ENCODE data around the gene CHRND.

Gene CHRND

GRCh38 chr2:232577841-232578240, 51.9 kb downstream of the CHRND start:
- Histone ChIP-seq H3K27ac (no peak overlapping the region), H3K36me3 (ENCODE audit: insufficient read depth) (no peaks in the 10 kb centered on the region), H3K9ac (no peak overlapping the region), H3K4me2 (no peak overlapping the region), H3K4me1 (ENCODE audit: low read depth, poor library complexity, severe bottlenecking) (no peaks in the 10 kb centered on the region), H3K79me2 (ENCODE audit: insufficient read depth, low read depth) (no peaks in the 10 kb centered on the region), H3K27me3 (ENCODE audit: insufficient read depth, low read depth) (no peaks in the 10 kb centered on the region), H2AFZ (ENCODE audit: low read depth) (no peak overlapping the region), H4K20me1 (ENCODE audit: insufficient read depth) (no peaks in the 10 kb centered on the region), H3K4me3 (IDR thresholded peaks at IDR 0.05; ENCODE audit: insufficient read depth, low read depth, low read length) (no peak overlapping the region)
- no peak for TF ChIP-seq CTCF (conservative IDR thresholded peaks at IDR 0.05; ENCODE audit: low read depth, low read length)

DNA sequence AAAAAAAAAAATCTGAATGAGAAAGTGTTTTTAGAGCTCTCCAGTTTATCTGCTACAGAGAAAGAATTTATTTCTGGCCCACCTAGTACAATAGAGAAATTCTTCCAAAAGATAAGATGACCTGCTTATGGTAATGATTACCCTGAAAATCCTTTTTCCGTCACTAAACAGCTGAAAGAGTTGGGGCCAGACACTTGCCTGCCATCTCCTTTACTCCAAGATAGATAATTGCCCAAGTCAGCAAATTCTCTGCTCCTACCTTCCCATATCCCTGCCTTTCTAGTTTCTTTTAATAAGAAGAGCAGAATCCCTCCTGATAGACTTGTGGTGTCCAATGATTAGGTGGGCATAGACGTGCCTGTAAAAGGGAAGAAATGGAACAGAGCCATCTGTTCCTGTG, 52.7 kb downstream of the CHRND start:
- Histone ChIP-seq H3K4me3 (IDR thresholded peaks at IDR 0.05; ENCODE audit: insufficient read depth, low read depth, low read length) (no peak overlapping the region), H2AFZ (ENCODE audit: low read depth) (no peak overlapping the region), H3K4me2 (no peak overlapping the region), H4K20me1 (ENCODE audit: insufficient read depth) (no peaks in the 10 kb centered on the region), H3K79me2 (ENCODE audit: insufficient read depth, low read depth) (no peaks in the 10 kb centered on the region), H3K36me3 (ENCODE audit: insufficient read depth) (no peaks in the 10 kb centered on the region), H3K9ac (no peak overlapping the region), H3K27ac (no peak overlapping the region), H3K27me3 (ENCODE audit: insufficient read depth, low read depth) (no peaks in the 10 kb centered on the region), H3K4me1 (ENCODE audit: low read depth, poor library complexity, severe bottlenecking) (no peaks in the 10 kb centered on the region)
- no peak for TF ChIP-seq CTCF (conservative IDR thresholded peaks at IDR 0.05; ENCODE audit: low read depth, low read length)

DNA sequence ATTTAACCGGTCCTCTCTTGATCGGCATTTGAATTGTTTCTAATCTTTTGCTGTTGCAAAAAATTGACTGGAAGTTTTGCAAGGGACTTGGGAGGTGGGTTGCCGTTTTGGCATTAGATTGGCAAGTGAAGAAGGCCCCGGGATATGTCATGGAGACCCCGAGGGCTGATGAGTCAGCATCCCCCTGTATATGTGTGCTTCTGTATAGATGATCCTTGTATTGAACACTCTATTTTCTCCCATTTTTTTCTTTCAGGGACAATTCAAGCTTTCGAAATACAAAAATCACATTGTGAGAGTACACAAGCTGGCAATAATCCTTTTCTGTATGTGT, 54.7 kb downstream of the CHRND start:
- Histone ChIP-seq H3K4me2 (no peak overlapping the region), H3K9ac (no peak overlapping the region), H2AFZ (ENCODE audit: low read depth) (no peak overlapping the region), H3K4me1 (ENCODE audit: low read depth, poor library complexity, severe bottlenecking) (no peaks in the 10 kb centered on the region), H3K27me3 (ENCODE audit: insufficient read depth, low read depth) (no peaks in the 10 kb centered on the region), H3K79me2 (ENCODE audit: insufficient read depth, low read depth) (no peaks in the 10 kb centered on the region), H3K36me3 (ENCODE audit: insufficient read depth) (no peaks in the 10 kb centered on the region), H3K27ac (no peak overlapping the region), H3K4me3 (IDR thresholded peaks at IDR 0.05; ENCODE audit: insufficient read depth, low read depth, low read length) (no peak overlapping the region), H4K20me1 (ENCODE audit: insufficient read depth) (no peaks in the 10 kb centered on the region)
- TF ChIP-seq CTCF (conservative IDR thresholded peaks at IDR 0.05; ENCODE audit: low read depth, low read length) = no peak

- Histone ChIP-seq H3K79me2 (ENCODE audit: insufficient read depth, low read depth) (no peaks in the 10 kb centered on the region), H3K9ac (no peak overlapping the region), H3K4me2 (no peak overlapping the region), H3K4me1 (ENCODE audit: low read depth, poor library complexity, severe bottlenecking) (no peaks in the 10 kb centered on the region), H3K4me3 (IDR thresholded peaks at IDR 0.05; ENCODE audit: insufficient read depth, low read depth, low read length) (no peak overlapping the region), H3K27me3 (ENCODE audit: insufficient read depth, low read depth) (no peaks in the 10 kb centered on the region), H4K20me1 (ENCODE audit: insufficient read depth) (no peaks in the 10 kb centered on the region), H2AFZ (ENCODE audit: low read depth) (no peak overlapping the region), H3K27ac (no peak overlapping the region), H3K36me3 (ENCODE audit: insufficient read depth) (no peaks in the 10 kb centered on the region)
- no peak for TF ChIP-seq CTCF (conservative IDR thresholded peaks at IDR 0.05; ENCODE audit: low read depth, low read length)
These were observed 55.8 kb downstream of the CHRND start for GRCh38 chr2:232581725-232582124.

GRCh38 chr2:232584238-232584637, 58.3 kb downstream of the CHRND start:
- no peaks in the 10 kb centered on the region for H3K27me3 ChIP-seq (ENCODE audit: insufficient read depth, low read depth)
- no peaks in the 10 kb centered on the region for H3K4me1 ChIP-seq (ENCODE audit: low read depth, poor library complexity, severe bottlenecking)
- no peak overlapping the region for H2AFZ ChIP-seq (ENCODE audit: low read depth)
- no peak overlapping the region for H3K9ac ChIP-seq
- H4K20me1 ChIP-seq (ENCODE audit: insufficient read depth) = no peaks in the 10 kb centered on the region
- H3K79me2 ChIP-seq (ENCODE audit: insufficient read depth, low read depth) = no peaks in the 10 kb centered on the region
- no peak for TF ChIP-seq CTCF (conservative IDR thresholded peaks at IDR 0.05; ENCODE audit: low read depth, low read length)
- no peaks in the 10 kb centered on the region for H3K36me3 ChIP-seq (ENCODE audit: insufficient read depth)
- H3K4me3 ChIP-seq (IDR thresholded peaks at IDR 0.05; ENCODE audit: insufficient read depth, low read depth, low read length) = no peak overlapping the region
- H3K27ac ChIP-seq = no peak overlapping the region
- H3K4me2 ChIP-seq = no peak overlapping the region

Measured in KMS-11 (cell line).